OCI-LY7 (cell line): ENCODE results near the gene CLDN19. TPM values are rescaled to one million over a fixed set of nuclear protein-coding genes. Genes with fewer than 3 reads are reported as not detected.
A peak's percentile ranks its signal among the peaks of the same experiment; 100 is the strongest.
"Not testable (repeated sequence)": the region's sequence is repeated elsewhere in the genome, so short reads cannot be mapped to it uniquely, and the experiment has no call there.

Experiments used
- BruUV-seq: library from RNA; stranded (reverse); fragments of 400-500 nt; replicated peaks from 2 replicates; lab custom pipeline; 2021; lab: Mats Ljungman, UMichigan
- CTCF ChIA-PET: fragments of 300-600 bp; sonication (Branson Sonifier 250); formaldehyde crosslinking; loops from one replicate; lab custom pipeline; 2022; ENCODE audit warnings: antibody characterized with exemption; ENCODE audit not compliant: unreplicated experiment; lab: Charles Lee
- POLR2A ChIA-PET: fragments of 300-600 bp; sonication (Branson Sonifier 250); formaldehyde crosslinking; loops from one replicate; lab custom pipeline; 2022; ENCODE audit warnings: antibody characterized with exemption; lab: Charles Lee
- DNase-seq: peaks from one replicate; pipeline ENCODE4 v3.0.0-alpha.2; 2015; ENCODE audit warnings: low spot score
- H2AFZ ChIP-seq: fragments of 200-600 bp; sonication (generic), shearing (Covaris generic); 2 replicates; pipeline ENCODE4 v1.6.1; 2014; ENCODE audit warnings: mild to moderate bottlenecking, antibody characterized with exemption, low read length, moderate library complexity
- H3K27ac ChIP-seq: fragments of 200-600 bp; sonication (generic); 2 replicates; pipeline ENCODE4 v1.5.1; 2014; ENCODE audit warnings: mixed run types, low read depth, mild to moderate bottlenecking, moderate library complexity, low read length, inconsistent platforms; ENCODE audit not compliant: poor library complexity, severe bottlenecking
- H3K36me3 ChIP-seq: fragments of 200-600 bp; sonication (generic); 2 replicates; pipeline ENCODE4 v1.6.1; 2014; ENCODE audit warnings: mild to moderate bottlenecking, antibody characterized with exemption, low read length, moderate library complexity, mixed read lengths; ENCODE audit not compliant: insufficient read depth
- H3K4me1 ChIP-seq: fragments of 200-600 bp; sonication (generic); 2 replicates; pipeline ENCODE4 v1.5.1; 2014; ENCODE audit warnings: mild to moderate bottlenecking, low read length; ENCODE audit not compliant: insufficient read depth, poor library complexity, severe bottlenecking
- H3K4me2 ChIP-seq: fragments of 200-600 bp; sonication (generic); 2 replicates; pipeline ENCODE4 v1.6.1; 2014; ENCODE audit warnings: mild to moderate bottlenecking, low read length
- H3K4me3 ChIP-seq: fragments of 200-600 bp; sonication (generic); 2 replicates; pipeline ENCODE4 v1.5.1; 2014; ENCODE audit warnings: mild to moderate bottlenecking, low read depth, low read length; ENCODE audit not compliant: poor library complexity, severe bottlenecking
- H3K79me2 ChIP-seq: fragments of 200-600 bp; sonication (generic); 2 replicates; pipeline ENCODE4 v1.6.1; 2016; ENCODE audit warnings: low read depth, mild to moderate bottlenecking, low read length, moderate library complexity, mixed read lengths; ENCODE audit not compliant: insufficient read depth
- H3K9me2 ChIP-seq: fragments of 200-600 bp; sonication (generic); 2 replicates; pipeline ENCODE4 v1.6.1; 2016; ENCODE audit warnings: mild to moderate bottlenecking, low read length, mixed read lengths; ENCODE audit not compliant: insufficient read depth
- H3K9me3 ChIP-seq: fragments of 200-600 bp; sonication (generic); 2 replicates; pipeline ENCODE4 v1.6.1; 2014; ENCODE audit warnings: mild to moderate bottlenecking, mixed run types, low read length, mixed read lengths
- H4K20me1 ChIP-seq: fragments of 200-600 bp; sonication (generic); 2 replicates; pipeline ENCODE4 v1.6.1; 2014; ENCODE audit warnings: mild to moderate bottlenecking, antibody characterized with exemption, low read length, moderate library complexity, mixed read lengths; ENCODE audit not compliant: insufficient read depth
- EZH2phosphoT487 ChIP-seq: fragments of 200-600 bp; sonication (generic); IDR thresholded peaks from 2 replicates; pipeline ENCODE4 v1.6.1; 2018; ENCODE audit warnings: low read depth, borderline replicate concordance, mild to moderate bottlenecking, mixed run types, antibody characterized with exemption, low read length, moderate library complexity, mixed read lengths
- intact Hi-C: fragments of 100-400 bp; cut with micrococcal nuclease; formaldehyde crosslinking; loops from one replicate; pipeline ENCODE4 v1.10.0; 2022; ENCODE audit not compliant: unreplicated experiment
- total RNA-seq, 2 experiments: library from RNA; depleted of rRNA in 1 of 2; stranded (reverse); fragments of >200 nt in 1 of 2; shearing (Covaris generic) in 1 of 2; gene quantifications; 2 replicates each; pipeline ENCODE4 v1.2.3, GENCODE V29; 2014 to 2022
- TF ChIP-seq, protein P1 (sequence below): fragments of 200-600 bp; sonication (generic); conservative IDR thresholded peaks from 2 replicates; pipeline ENCODE4 v1.5.1; 2014; ENCODE audit warnings: mild to moderate bottlenecking, antibody characterized with exemption, low read length, moderate library complexity, mixed read lengths

Gene CLDN19
- total RNA-seq, 2 experiments from 2014 or later: not detected

DNA sequence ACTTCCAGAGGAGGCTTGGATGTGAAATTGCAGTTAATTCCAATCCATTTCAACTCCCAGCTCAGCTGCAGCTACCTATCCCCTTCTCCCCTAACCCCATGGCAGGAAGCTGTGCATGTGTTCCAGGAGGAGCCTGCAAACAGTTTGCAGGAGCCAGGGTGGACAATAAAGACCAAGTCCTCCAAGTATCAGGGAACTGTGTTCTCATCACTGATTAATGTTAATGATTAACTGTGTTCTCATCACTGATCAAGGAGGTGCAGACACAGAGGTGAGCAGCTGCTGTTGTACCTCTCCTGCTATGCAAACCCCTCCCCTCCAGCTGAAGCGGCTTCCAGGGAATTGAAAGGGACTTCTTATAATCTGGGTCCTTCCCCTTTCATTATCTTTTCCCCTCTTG, 19.2 kb downstream of the CLDN19 start:
- no peak for DNase-seq
- intact Hi-C loops: no loop called here
- no peaks in the 10 kb centered on the region for H4K20me1 ChIP-seq
- no peak overlapping the region for H2AFZ ChIP-seq
- H3K27ac ChIP-seq: no peak overlapping the region
- ChIA-PET POLR2A (no interaction called here), CTCF (no interaction called here)
- H3K36me3 ChIP-seq: peaks cover 34% of the 10 kb centered on the region
- H3K9me3 ChIP-seq: no peaks in the 10 kb centered on the region
- H3K4me2 ChIP-seq: no peak overlapping the region
- TF ChIP-seq, protein P1, sequence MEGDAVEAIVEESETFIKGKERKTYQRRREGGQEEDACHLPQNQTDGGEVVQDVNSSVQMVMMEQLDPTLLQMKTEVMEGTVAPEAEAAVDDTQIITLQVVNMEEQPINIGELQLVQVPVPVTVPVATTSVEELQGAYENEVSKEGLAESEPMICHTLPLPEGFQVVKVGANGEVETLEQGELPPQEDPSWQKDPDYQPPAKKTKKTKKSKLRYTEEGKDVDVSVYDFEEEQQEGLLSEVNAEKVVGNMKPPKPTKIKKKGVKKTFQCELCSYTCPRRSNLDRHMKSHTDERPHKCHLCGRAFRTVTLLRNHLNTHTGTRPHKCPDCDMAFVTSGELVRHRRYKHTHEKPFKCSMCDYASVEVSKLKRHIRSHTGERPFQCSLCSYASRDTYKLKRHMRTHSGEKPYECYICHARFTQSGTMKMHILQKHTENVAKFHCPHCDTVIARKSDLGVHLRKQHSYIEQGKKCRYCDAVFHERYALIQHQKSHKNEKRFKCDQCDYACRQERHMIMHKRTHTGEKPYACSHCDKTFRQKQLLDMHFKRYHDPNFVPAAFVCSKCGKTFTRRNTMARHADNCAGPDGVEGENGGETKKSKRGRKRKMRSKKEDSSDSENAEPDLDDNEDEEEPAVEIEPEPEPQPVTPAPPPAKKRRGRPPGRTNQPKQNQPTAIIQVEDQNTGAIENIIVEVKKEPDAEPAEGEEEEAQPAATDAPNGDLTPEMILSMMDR: no peak
- no peak overlapping the region for H3K4me3 ChIP-seq
- H3K79me2 ChIP-seq: no peaks in the 10 kb centered on the region
- BruUV-seq: no TSS peak
- no peaks in the 10 kb centered on the region for H3K9me2 ChIP-seq
- no peaks in the 10 kb centered on the region for H3K4me1 ChIP-seq

DNA sequence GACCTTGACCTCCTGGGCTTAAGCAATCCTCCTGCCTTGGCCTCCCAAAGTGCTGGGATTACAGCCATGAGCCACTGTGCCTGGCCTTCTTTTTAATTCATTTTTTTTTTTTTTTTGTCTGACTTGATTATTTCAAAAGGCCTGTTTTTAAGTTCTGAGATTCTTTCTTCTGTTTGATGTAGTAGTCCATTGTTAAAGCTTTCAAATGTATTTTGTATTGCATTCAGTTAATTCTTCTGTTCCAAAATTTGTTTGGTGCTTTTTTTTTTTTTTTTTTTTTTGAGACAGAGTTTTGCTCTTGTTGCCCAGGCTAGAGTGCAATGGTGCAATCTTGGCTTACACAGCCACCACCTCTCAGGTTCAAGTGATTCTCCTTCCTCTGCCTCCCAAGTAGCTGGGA, 25.6 kb downstream of the CLDN19 start:
- CTCF ChIA-PET, intact Hi-C loops, H2AFZ ChIP-seq, H3K4me2 ChIP-seq, H3K27ac ChIP-seq, H3K4me1 ChIP-seq, H3K9me2 ChIP-seq, H4K20me1 ChIP-seq, BruUV-seq, H3K4me3 ChIP-seq: not testable (repeated sequence)
- Histone ChIP-seq H3K79me2 (peaks cover 33% of the 10 kb centered on the region; the same call in 1 of the 2 replicates), H3K36me3 (peaks cover 97% of the 10 kb centered on the region), H3K9me3 (peaks cover 16% of the 10 kb centered on the region)
- POLR2A ChIA-PET: interaction anchor here (0.7 to 0.8 kb wide), 3 partner anchors 12 to 218 kb away, joined by 3 to 4 read pairs (median 4); no protein-coding TSS in a partner anchor
- peak; percentile 24 for DNase-seq

- H4K20me1 ChIP-seq: no peaks in the 10 kb centered on the region
- TF ChIP-seq EZH2phosphoT487: no peak
- TF ChIP-seq, protein P1: no peak
- no peaks in the 10 kb centered on the region for H3K4me1 ChIP-seq
- intact Hi-C loops: no loop called here
- H3K27ac ChIP-seq: no peak overlapping the region
- no TSS peak for BruUV-seq
- DNase-seq: no peak
- no peak overlapping the region for H3K4me3 ChIP-seq
- peaks cover 33% of the 10 kb centered on the region; the same call in 1 of the 2 replicates for H3K79me2 ChIP-seq
- no peak overlapping the region for H2AFZ ChIP-seq
- peaks cover 16% of the 10 kb centered on the region for H3K9me3 ChIP-seq
- H3K36me3 ChIP-seq: peaks cover 97% of the 10 kb centered on the region
- H3K4me2 ChIP-seq: no peak overlapping the region
- CTCF ChIA-PET: no interaction called here
- H3K9me2 ChIP-seq: no peaks in the 10 kb centered on the region
- POLR2A ChIA-PET: interaction anchor here (0.7 kb wide), 1 partner anchor 231 kb away, joined by 3 read pairs; no protein-coding TSS in a partner anchor
Observed at GRCh38 chr1:42713293-42713692, 26.7 kb downstream of the CLDN19 start.

DNA sequence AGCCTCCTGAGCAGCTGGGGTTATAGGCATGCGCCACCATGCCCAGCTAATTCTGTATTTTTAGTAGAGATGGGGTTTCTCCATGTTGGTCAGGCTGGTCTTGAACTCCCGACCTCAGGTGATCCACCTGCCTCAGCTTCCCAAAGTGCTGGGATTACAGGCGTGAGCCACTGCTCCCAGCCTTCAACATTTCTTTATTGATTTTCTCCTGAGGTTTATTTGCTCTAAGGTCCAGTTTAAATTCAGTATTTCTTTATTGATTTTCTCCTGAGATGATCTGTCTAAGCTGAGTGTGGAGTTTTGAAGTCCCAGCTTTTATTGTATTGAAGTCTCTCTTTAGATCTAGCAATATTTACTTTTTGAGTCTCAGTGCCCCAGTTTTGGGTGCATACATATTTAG, 27.2 kb downstream of the CLDN19 start:
- H3K9me2 ChIP-seq, CTCF ChIA-PET: not testable (repeated sequence)
- H3K36me3 ChIP-seq: peaks cover 97% of the 10 kb centered on the region

More for the DNA sequence above, 27.2 kb downstream of the CLDN19 start:
- POLR2A ChIA-PET: interaction anchor here (0.5 to 0.7 kb wide), 2 partner anchors 230 to 1718 kb away, joined by 3 read pairs; no protein-coding TSS in a partner anchor
- H3K4me2 ChIP-seq, intact Hi-C loops, H3K4me3 ChIP-seq, H3K27ac ChIP-seq, H4K20me1 ChIP-seq, BruUV-seq, H3K4me1 ChIP-seq, DNase-seq, H2AFZ ChIP-seq: not testable (repeated sequence)
- H3K79me2 ChIP-seq: peaks cover 33% of the 10 kb centered on the region; the same call in 1 of the 2 replicates
- peaks cover 16% of the 10 kb centered on the region for H3K9me3 ChIP-seq
